GM08714 (cell line): ENCODE measurements around the gene CHCHD4.
"Not testable (repeated sequence)": the region's sequence is repeated elsewhere in the genome, so short reads cannot be mapped to it uniquely, and the experiment has no call there.

ENCODE experiments used
- H3K4me3 ChIP-seq: fragments of 200-500 bp; sonication (Bioruptor generic); 2 replicates; pipeline ENCODE4 v1.5.1; 2014; ENCODE audit warnings: mild to moderate bottlenecking, low read length, inconsistent platforms
- ZNF274 ChIP-seq: IDR thresholded peaks from 2 replicates; pipeline ENCODE4 v1.6.1; 2012; ENCODE audit warnings: mild to moderate bottlenecking, low read depth, low read length

Gene CHCHD4

DNA sequence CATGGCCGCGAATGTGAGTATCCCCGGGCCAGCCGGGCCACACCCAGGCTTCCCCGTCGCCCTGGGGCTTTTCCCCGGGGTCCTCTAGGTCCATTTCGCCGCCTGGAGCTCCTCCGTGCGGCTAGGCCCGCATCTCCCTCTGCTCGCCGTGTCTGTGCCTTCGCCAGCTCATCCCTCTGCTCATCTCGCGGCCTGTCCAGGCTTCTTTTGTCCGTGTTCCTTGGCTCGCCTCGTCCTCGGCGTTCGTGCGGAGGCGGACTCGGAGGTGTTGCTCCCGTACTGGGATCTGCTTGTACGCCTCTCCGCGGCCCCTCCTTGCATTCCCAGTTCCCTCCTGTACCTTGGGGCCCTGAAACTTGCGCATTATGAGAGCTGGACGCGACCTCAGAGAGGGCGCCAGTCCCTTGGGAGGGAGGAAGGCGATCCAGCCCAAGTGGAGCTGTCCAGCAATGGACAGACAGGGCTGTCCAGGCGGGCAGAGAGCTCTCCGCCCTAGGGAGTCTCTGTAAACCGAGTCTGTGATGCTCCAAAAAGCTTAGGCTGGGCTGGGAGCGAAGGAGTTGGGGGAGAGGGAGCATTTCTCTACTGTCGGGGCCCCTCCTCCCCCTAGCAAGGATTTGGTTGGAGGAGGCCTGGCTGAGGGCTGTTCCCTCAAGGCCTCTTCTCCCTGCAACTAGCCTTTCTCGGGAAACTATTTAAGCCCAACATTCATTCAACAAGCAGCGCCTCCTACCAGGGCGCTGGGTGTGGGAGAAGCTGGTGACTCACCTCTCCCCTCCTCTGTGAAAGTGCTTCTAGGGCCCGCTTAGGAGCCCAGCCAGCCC is 735 bp upstream of the CHCHD4 start:
- H3K4me3 ChIP-seq: peak overlapping the region; percentile 81
- no peak for TF ChIP-seq ZNF274

DNA sequence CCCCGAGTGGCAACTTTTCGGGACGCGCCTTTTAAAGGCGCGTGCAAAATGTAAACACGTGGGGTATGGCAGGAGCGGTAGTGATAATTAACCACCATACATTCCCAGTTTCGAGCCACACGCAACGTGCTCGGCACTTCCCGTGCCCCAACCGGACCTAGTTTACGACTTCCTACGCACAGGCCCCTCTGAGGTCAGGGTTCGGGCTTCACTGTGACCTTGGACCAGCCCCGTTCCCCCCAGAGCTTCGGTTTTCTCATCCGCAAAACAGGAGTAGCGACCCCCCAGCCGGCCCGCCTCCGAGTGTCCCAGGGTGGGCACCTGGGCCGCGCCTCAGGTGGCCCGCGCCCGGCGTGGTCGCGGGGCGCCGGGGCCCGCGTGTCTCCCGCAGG is 451 bp downstream of the CHCHD4 start:
- H3K4me3 ChIP-seq: peak overlapping the region; percentile 81
- no peak for TF ChIP-seq ZNF274

GRCh38 chr3:14123308-14124222 is 1.1 kb downstream of the CHCHD4 start:
- no peak for TF ChIP-seq ZNF274
- H3K4me3 ChIP-seq: peak overlapping the region; percentile 81

GRCh38 chr3:14122301-14122700 is 2.4 kb downstream of the CHCHD4 start:
- no peak overlapping the region for H3K4me3 ChIP-seq
- TF ChIP-seq ZNF274: no peak

DNA sequence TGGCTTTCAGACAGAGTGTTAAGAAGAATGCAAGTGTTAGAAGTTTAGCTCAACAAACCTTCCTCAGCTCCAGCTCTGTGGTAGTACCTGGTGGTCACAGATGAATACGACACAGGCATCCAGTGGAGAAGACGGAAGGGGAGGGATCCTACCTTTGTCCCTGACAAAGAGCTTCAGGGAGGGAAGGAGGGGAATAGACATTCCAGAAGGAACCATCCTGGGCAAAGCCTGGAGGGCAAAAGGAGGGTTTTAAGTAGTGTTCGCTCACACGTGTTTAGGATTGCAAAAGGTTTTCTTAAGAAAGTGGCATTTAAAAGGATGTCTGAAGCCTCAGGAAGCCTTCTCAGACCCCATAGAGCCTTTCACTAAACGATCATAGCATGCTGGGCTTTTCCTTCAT is 2.8 kb downstream of the CHCHD4 start:
- no peak for TF ChIP-seq ZNF274
- no peak overlapping the region for H3K4me3 ChIP-seq

DNA sequence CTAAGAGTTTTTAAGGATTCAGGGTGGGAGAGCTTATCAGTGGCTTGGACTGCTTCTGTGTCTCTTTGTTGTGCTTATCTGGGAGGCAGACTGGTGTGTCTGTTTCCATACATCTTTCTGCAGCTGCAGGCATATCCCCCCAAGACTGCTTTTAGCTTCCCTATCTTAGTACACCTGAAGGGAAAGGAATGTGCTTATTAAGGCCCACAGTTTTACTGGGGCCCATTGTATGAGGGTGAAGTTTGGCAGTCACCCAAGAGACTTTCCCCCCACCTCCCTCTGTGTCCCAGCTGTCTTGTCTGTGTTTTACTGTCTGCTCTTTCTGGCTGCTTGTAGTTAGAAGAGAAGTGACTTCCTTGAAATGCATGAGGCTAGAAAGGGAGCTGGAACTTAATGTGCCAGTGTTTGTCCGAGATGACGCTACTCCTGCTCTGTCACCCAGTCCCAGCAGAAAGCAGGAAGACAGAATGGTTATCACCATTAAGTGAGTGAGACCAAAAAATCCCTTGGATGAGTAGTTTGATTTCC is 3.7 kb downstream of the CHCHD4 start:
- not testable (repeated sequence) for H3K4me3 ChIP-seq

GRCh38 chr3:14120111-14120920 is 4.4 kb downstream of the CHCHD4 start:
- TF ChIP-seq ZNF274: no peak
- H3K4me3 ChIP-seq: no peak overlapping the region

DNA sequence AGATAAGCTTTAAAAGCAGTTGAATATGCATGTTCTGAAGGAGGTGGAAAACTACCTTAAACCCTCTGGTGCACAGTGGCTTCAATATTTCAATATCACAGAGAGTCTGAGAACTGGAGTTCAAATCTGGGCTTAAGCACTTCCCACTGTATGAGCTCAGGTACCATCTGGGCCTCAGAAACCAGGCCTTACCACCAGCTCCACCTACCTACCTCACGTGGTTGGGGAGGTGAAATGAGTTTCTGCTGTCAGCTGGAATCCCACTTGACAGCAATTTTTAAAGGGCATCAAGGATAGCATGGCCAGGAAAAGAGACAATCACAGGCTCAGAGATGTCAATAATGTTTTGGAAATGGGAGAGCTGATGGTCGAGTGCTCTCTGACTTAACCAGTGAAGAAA is 5.0 kb downstream of the CHCHD4 start:
- TF ChIP-seq ZNF274: no peak
- H3K4me3 ChIP-seq: no peak overlapping the region

DNA sequence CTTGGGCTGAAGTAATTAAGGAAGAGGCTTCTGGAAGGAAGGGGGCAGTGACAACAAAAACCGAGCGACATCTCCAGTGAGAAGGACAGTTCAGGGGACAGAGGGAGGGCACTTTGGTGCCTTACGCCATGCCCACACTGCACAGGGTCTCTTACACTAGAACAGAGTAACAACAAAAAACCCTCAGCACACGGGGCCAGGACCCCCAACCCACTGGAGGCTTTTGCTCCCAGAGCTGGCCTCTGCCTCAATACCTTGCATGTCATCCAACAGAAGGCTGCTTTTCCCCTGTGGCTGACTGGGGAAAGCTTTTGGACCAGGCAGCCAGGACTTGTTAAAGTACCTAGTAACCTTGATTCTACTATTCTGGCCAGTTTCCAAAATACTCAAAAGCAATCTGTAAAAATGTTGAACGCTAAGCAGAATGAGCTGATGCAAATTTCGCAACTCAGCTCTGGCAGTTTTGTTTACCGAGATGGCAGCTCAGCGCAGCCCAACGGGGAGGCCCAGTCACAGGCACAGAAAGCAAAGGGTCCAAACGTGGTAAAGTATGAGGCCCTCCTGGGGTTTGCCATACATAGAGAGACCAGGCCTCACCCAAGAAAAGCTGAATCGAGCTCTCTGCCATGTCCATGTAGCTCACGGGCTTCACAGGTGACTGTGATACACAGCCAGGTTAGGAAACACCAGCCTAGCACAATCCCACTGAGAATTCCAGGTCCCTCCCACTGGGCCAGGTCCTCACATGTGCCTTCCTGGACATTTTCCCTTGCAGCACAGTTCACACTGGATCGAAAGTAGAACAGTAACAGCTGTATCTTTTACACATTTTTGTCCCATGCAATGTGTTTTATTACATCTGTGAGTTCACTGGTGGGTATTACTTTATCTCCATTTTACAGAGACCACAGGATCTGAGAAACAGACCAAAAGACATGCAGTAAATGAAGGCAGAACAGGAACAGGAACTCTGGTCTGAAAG is 6.0 kb downstream of the CHCHD4 start:
- H3K4me3 ChIP-seq: no peak overlapping the region
- TF ChIP-seq ZNF274: no peak

- no peak for TF ChIP-seq ZNF274
- H3K4me3 ChIP-seq: no peak overlapping the region
Observed at GRCh38 chr3:14117468-14118399, 6.9 kb downstream of the CHCHD4 start.

- no peak overlapping the region for H3K4me3 ChIP-seq
- TF ChIP-seq ZNF274: no peak
Observed at GRCh38 chr3:14113965-14114635, 10.6 kb downstream of the CHCHD4 start.
